Activated CD4-positive, alpha-beta memory T cell treated with anti-CD3 and anti-CD28 coated beads for 36 hours (primary cell): ENCODE results near the gene OR51B5. TPM values are rescaled to one million over a fixed set of nuclear protein-coding genes. Genes with fewer than 3 reads are reported as not detected.

Source experiments
- total RNA-seq, 2 experiments: library from RNA; stranded (reverse); gene quantifications; one replicate each; pipeline ENCODE4 v1.2.3, GENCODE V29; 2021

OR51B5 gene
- total RNA-seq, 2 experiments from 2014 or later, result not detected

Other genes with a start within 250 kb of the OR51B5 start
- not detected for gene OR52A5, start 205.2 kb downstream of the OR51B5 start, total RNA-seq
- not detected for gene OR52A1, start 188.8 kb downstream of the OR51B5 start, total RNA-seq
- not detected for gene OR51V1, start 142.8 kb downstream of the OR51B5 start, total RNA-seq
- not detected for gene HBB, start 116.5 kb downstream of the OR51B5 start, total RNA-seq
- gene HBD, start 109.0 kb downstream of the OR51B5 start, total RNA-seq, result not detected
- not detected for gene HBG1, start 93.7 kb downstream of the OR51B5 start, total RNA-seq
- not detected for gene HBG2, start 88.7 kb downstream of the OR51B5 start, total RNA-seq
- gene HBE1, start 73.6 kb downstream of the OR51B5 start, total RNA-seq, result not detected
- gene OR51B4, start 41.6 kb downstream of the OR51B5 start, total RNA-seq, result not detected
- not detected for gene OR51B2, start 19.2 kb downstream of the OR51B5 start, total RNA-seq
- gene OR51B6, start 8.0 kb upstream of the OR51B5 start, total RNA-seq, result not detected
- gene OR51M1, start 40.3 kb upstream of the OR51B5 start, total RNA-seq, result not detected
- gene OR51Q1, start 78.6 kb upstream of the OR51B5 start, total RNA-seq, result not detected
- not detected for gene OR51I1, start 98.0 kb upstream of the OR51B5 start, total RNA-seq
- not detected for gene OR51I2, start 105.8 kb upstream of the OR51B5 start, total RNA-seq
- not detected for gene OR52D1, start 145.2 kb upstream of the OR51B5 start, total RNA-seq
- gene UBQLN3, start 166.4 kb upstream of the OR51B5 start, total RNA-seq, result not detected
- gene UBQLNL, start 173.2 kb upstream of the OR51B5 start, total RNA-seq, result under 1 TPM in 1 of 2 experiments, not detected in 1; 0.17 TPM
- gene OR52H1, start 205.0 kb upstream of the OR51B5 start, total RNA-seq, result not detected
- not detected for gene OR52B6, start 237.4 kb upstream of the OR51B5 start, total RNA-seq